Ovary (tissue), 3 donors: Measurements from ENCODE around the gene FHAD1.

Source experiments
- POLR2A ChIP-seq: fragments of 450-650 bp; IDR thresholded peaks from one replicate; pipeline ENCODE4 v1.6.1; 2017; ENCODE audit warnings: antibody characterized with exemption, mild to moderate bottlenecking, moderate library complexity
- TF ChIP-seq, protein P1 (sequence below), 3 donors: fragments of 450-650 bp in 2 of 3; fragments of 200-600 bp in 1 of 3; IDR thresholded peaks; one replicate each; pipeline versions ENCODE4 v1.5.1 to v1.8.0; 2016 to 2022; ENCODE audit warnings: antibody characterized with exemption in 3 of 3, mild to moderate bottlenecking in 1 of 3
- donor health status: DM: no; HTN: no; CAD: no.

DNA sequence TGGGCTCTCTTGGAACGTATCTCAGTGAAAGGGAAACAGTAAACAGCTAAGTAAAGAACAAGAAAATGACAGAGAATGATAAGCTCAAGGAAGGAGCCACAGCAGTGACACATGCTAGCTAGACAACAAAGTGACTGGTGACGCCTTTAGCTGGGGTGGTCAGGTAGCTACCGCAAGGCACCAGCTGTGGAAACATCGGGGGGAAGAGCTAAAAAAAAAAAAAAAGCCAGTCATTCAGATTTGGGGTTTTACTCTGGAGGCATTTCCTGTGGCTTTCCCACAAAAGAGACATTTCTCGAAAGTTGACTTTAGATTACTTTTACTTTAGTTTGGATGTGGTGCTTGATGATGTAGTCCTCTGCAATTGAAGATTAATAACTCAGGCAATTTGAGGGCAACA, 2.1 kb downstream of the FHAD1 start:
- TF ChIP-seq, protein P1, sequence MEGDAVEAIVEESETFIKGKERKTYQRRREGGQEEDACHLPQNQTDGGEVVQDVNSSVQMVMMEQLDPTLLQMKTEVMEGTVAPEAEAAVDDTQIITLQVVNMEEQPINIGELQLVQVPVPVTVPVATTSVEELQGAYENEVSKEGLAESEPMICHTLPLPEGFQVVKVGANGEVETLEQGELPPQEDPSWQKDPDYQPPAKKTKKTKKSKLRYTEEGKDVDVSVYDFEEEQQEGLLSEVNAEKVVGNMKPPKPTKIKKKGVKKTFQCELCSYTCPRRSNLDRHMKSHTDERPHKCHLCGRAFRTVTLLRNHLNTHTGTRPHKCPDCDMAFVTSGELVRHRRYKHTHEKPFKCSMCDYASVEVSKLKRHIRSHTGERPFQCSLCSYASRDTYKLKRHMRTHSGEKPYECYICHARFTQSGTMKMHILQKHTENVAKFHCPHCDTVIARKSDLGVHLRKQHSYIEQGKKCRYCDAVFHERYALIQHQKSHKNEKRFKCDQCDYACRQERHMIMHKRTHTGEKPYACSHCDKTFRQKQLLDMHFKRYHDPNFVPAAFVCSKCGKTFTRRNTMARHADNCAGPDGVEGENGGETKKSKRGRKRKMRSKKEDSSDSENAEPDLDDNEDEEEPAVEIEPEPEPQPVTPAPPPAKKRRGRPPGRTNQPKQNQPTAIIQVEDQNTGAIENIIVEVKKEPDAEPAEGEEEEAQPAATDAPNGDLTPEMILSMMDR (IDR thresholded peaks at IDR 0.05) = no peak
- no peak for TF ChIP-seq POLR2A
